Hematopoietic multipotent progenitor cell treated with erythropoietin and hydrocortisone succinate and interleukin-3 and kit ligand, for 17 days (in vitro differentiated cells): ENCODE data around the gene CTNS.

Source experiments
- DNase-seq: peaks from one replicate; pipeline ENCODE4 v3.0.0-alpha.2; 2015; ENCODE audit warnings: low spot score

The CTNS gene

DNA sequence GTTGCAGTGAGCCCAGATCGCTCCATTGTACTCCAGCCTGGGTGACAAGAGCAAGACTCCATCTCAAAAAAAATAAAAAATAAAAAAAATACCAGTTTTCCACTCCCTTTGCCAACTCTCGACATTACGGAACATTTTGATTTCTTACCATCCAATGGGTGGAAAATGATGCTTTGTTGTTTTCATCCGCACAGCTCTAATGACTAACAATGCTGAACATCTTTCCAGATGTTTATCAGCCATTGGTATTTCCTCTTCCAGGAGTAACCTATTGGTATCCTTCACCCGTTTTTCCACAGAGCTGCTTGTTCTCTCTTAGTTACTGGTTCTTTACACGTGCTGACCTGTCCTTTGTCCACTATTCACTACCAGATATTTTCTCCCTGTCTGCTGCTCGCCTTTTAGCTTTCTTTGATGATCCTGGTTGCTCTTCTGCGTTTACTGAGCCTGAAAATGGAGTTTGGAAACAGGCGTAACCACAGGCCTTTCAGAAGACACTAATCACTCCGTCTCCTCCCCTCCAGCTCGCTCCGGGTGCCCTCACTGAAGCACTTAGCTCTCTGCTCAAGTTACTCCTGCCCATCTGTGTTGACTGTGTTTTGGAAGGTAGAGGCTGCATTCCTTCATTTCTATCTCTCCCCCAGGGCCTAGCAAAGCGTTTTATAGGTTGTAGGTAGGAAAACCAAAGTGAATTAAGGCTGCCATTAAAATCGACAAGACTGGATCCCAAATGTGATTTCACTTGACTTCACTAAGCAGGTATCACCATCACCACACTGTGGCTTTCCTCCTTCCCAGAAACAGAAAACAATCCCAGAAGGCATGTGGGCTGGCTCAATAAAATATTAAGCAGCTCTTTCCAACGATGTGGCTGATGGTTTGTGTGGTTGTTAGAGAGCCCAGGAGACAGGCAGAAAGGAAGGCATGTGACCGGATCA is 9.5 kb upstream of the CTNS start:
- DNase-seq = no peak

DNA sequence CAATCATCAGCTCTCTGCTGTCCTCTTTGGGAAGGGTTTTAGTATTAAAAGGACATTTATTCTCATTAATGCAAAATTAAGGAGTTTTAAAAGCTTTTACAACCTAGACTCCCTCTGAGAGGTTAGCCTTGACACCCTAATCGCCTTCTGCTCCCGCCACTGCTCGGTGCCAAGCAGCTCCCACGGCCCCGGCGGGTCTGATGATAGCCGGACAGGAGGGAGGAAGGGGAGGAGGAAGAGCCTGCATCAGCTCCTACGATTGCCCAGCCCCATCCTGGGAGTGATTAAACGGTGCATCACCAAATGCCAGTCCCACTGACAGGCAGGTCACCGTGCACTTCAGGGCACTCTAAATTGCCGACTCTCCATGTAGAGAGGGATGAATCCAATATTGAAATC is 8.8 kb upstream of the CTNS start:
- DNase-seq = no peak

DNA sequence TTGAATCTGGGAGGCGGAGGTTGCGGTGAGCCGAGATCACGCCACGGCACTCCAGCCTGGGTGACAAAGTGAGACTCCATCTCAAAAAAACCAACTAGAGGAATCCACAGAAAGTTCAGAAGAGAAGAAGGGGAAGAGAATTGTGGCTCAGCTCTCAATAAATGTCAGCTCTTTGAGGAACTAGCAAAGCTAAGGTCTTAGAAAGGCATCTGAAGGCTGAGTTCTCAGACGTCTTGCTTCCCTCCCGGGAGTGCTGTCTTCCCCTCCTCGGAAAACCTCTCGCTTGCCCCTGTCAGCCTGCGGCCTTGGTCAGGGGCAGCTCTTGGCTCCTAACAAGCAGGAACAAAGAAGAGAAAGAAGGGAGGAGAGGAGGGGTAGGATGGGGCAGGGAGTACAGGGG is 5.8 kb upstream of the CTNS start:
- no peak for DNase-seq

DNA sequence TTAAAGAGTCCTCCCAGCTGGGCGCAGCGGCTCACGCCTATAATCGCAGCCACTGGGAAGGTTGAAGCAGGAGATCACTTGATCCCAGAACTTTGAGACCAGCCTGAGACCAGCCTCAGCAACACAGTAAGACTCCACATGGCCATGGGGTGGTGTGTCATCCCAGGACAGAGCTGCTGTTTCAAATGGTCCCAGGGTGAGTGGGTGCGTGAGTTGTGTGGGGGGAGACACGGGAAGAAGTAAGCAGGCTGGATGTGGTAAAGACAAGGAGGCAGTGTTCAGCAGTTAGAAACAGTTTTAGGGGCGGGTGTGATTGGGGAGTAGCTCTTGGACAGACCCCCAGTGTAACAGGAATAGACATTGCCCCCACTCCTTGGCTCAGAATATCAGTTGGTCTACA is 4.3 kb upstream of the CTNS start:
- no peak for DNase-seq

DNA sequence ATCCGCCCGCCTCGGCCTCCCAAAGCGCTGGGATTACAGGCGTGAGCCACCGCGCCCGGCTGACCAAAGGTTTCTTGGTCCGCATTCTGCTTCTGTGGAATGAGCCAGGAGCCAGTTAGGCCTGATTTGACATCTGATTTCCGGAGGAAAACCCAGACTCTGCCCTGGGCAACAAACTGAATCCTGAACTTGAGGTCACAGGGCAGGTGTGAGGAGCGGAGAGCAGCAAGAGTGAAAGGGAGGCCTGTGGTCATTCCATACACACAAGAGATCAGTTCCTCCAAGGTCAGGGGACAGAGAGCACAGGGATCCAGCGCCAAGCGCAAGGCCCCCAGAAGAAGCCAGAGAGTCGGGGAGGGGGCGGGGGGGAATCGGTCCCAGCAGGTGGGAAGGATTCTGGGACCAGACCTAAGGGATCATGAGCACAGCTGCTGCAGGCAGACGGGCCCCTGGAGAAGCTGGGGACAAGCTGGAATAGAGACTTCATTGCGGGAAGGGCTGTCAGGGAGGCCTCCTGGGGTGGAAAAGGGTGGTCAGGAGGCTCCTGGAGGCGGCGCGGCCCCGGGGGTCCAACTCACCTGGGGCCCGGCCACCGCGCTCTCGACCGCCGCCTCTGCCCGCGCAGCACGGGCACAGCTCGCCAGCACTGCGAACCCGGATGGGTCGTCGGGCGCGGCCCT is 946 bp upstream of the CTNS start:
- no peak for DNase-seq

DNA sequence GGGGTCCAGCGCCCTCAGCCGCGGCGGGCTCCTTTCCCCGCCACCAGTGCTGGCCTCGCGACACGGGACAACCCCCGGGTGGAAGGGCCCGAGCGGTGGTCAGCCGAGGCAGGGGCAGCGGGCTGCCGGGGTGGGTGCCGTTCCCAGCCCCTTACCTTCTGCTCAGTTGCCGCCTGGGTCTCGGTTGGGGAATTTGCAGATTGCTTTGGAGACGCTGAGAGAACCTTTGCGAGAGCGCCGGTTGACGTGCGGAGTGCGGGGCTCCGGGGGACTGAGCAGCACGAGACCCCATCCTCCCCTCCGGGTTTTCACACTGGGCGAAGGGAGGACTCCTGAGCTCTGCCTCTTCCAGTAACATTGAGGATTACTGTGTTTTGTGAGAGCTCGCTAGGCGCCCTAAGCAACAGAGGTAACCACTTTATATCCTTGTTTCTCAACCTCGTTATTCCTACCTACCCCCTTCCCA is 381 bp downstream of the CTNS start:
- no peak for DNase-seq

DNA sequence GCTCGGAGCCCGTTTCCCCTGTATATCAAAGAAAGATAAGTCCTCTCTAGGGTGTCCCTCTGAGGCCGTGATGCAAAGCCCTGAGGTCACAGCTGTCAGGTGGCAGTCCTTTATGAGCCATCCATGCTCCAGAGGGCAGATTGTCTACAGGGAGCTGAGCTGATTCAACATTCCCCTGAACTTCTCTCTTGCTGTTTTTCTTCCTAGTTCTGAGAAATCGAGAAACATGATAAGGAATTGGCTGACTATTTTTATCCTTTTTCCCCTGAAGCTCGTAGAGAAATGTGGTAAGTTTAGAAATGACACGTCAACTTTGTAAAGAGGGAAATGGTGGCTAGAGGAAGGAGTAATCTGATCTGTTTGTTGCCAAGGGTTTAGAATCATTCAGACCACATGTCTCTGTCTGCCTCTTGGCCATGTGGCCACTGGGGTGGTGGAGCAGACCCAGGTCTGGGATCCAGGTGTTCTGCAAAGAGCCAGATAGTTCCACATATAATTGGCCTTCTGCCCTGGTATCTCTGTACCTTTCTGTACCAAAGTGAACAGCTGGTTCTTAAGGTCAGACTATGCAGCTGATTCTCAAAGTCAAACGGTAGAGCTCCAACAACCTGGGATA is 3.5 kb downstream of the CTNS start:
- DNase-seq = peak; percentile 55

DNA sequence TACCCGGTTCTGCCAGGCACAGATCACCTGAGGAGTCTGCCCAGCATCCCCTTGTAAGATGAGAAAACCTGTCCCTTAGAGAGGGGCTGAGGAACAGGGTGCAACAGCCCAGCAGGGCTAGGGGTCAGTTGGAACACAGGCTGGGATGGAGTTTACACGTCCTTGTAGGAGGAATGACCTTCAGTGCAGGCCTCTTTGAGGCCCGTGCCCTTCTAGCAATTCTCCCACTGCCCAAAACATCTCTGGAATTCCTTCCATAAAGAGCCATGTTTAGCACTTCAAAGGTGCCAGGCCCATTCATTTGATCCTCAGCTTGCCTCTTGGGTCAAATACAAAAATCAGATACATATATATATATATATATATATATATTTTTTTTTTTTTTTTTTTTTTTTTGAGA is 4.5 kb downstream of the CTNS start:
- DNase-seq = no peak

DNA sequence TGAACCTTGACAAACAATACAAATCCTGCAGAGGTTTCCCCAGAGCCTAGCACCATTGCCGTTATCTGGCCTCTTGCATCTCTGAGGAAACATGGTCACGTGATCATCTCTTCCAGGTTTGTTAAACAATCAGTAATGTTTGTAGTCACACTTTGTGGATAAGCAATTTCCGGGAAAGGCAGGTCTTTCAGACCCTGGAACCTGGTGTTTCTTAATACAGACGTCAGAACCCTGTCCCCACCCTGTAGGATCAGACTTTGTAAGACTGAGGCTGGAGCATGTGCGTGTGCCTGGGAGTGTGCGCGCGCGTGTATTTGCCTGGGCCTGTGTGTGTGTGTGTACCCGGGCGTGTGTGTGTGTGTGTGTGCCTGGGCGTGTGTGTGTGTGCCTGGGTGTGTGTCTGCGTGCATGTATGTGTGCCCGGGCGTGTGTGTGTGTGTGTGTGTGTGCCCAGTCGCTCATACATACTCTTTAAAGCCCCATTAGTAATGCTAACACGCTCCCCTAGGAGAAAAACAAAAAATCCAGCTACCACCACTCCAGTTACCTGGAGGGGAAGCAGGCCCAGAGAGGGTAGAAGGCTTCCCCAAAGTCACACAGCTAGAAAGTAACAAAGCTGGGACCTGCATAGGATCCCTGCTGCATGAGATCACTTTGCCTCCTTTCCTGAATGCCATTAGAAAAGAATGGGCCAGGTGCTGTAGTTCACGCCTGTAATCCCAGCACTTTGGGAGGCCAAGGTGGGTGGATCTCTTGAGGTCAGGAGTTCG is 5.3 kb downstream of the CTNS start:
- no peak for DNase-seq

DNA sequence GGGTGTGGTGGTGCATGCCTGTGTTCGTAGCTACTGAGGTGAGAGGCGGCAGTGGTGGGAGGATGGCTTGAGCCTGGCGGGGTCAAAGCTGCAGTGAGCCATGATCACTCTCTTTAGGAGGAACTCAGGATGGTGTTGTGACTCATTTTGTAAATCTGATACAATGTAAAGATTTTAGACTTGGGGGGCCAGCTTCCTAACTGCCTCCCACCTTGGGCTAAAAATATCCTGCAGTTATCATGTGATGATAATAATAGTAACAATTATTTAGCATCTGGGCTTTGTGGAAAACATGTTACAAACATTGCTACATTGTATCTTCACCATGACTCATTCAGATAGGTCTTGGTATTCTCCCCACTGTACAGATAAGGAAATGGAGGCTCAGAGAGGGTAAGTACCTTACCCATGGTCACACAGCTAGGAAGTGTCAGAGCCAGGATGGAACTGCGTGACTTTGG is 7.4 kb downstream of the CTNS start:
- no peak for DNase-seq

DNA sequence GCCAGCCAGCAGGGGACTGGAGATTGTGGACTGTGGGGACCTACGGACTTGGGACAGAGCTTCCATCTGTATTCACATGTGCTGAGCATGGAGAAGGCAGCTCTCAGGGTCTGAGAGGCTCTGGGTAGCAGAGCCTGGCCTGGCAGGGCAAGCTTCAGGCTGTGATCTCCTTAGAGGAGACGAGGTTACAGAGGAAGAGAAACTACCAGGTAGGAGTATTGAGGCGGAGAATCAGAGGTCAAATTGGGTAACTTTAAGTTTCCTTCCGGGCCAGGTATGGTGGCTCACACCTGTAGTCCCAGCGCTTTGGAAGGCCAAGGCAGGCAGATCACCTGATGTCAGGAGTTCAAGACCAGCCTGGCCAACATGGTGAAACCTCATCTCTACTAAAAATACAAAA is 8.8 kb downstream of the CTNS start:
- no peak for DNase-seq

DNA sequence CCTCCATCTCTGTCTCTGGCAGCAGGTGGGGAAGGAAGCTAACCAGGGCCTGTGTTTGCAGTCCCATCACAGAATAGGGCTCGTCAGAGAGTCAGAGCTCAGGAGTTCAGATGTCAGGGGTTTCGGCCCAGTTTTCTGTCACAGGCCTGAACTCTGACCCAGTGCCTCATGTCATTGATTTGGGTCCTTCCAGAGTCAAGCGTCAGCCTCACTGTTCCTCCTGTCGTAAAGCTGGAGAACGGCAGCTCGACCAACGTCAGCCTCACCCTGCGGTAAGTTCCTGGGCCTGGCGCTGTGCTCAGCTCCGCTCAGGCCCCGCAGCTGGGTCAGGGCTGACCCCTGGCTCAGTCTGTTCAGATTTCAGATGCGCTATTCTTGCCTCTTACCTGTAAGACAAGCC is 10.7 kb downstream of the CTNS start:
- no peak for DNase-seq

DNA sequence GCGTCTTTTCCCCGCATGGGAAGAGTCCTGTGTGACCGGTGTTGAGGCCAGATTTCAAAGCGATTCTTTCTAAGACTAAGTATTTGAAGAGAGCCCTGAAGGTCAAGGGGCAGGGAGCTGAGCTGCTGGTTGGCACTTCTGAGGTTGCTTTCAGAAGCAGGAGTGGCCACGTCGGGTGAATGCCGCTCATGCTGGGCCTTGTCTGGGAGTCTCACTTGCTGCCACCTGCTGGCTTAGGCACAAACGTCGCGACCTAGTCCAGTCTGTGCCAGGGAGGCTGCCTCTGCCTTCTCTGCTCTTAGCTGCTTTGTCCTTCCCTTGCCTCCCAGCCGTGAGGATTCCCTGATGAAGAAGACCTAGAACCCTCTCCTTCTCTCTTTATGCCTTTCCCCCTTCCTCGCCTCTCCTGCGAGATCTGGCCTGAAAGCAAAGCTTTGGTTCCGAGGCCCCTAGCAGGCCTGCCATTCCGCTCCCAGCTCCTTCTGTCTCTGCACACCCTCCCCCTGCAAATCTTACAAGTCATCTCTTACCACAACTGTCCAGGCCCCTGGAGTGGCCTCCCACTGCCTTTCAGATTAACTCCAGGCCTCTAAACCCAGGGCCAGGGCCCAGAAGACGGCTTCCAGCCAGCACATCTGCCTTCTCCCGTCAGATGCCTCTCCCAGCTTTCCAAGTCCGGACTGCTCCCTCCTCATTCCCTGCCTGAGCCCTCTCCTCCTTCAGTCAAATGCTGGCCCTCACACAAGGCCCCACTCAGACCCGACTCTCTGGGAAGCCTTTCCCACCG is 11.4 kb downstream of the CTNS start:
- peak; percentile 46 for DNase-seq

DNA sequence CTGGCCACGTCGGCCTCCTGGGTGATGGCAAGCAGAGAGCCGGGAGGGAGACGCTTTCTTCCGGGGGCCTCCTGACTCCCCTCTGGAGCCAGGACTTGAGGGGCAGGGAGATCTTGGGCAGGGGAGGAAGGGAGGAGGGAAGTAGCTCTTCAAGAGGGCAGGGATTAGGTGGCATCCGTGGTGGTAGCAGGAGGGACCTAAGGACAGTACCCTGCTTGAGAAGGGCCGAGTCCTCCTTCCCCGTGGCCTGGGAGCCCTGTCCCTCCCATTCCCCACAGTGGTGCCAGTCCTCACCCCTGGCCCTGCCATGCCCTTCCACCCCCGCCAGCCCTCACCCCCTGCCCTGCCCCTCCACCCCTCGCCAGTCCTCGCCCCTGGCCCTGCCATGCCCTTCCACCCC is 19.2 kb downstream of the CTNS start:
- no peak for DNase-seq

DNA sequence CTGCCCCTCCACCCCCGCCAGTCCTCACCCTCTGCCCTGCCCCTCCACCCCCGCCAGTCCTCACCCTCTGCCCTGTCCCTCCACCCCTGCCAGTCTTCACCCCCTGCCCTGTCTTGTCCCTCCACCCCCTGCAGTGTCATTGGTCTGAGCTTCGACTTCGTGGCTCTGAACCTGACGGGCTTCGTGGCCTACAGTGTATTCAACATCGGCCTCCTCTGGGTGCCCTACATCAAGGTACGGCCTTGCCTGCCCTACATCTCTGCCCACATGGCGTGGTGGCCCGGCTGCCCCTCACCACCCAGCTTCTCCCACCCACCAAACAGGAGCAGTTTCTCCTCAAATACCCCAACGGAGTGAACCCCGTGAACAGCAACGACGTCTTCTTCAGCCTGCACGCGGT is 19.8 kb downstream of the CTNS start:
- DNase-seq = no peak

DNA sequence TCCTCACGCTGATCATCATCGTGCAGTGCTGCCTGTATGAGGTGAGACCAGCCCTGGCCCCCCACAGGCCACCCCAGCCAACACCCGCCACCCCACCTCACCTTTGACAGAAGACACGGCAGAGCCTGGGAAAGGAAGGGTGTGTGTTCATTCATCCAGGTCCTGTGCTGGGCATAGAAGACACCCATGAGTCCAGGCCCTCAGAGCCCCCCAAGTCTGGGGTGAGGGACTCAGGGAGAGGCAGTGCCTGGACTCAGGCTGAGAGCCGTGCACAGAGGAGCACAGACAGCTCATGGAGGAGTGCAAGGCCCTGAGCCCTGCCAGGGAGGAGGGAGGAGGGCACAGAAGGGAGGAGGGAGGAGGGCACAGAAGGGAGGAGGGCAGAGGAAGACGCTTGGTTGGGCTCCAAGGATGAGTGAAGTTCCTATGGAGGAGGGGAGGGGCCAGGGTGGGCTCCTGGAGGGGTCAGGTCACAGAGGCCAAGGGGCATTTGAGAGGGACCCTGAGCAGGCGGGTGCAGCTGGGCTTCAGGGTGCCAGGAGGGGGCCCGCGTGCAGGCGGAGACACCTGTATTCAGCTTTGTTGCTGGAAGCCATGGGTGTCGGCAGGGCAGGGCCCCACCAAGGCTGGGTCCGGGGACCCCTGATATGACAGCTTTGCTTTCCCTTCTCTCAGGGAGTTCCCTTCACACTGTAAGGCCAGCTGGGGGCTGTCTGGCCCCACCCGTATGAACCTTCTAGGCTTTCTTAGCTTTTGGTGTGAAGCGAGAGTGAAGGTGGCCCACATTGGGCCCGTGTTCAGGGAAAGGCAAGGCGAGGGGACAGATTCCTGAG is 20.4 kb downstream of the CTNS start:
- no peak for DNase-seq

DNA sequence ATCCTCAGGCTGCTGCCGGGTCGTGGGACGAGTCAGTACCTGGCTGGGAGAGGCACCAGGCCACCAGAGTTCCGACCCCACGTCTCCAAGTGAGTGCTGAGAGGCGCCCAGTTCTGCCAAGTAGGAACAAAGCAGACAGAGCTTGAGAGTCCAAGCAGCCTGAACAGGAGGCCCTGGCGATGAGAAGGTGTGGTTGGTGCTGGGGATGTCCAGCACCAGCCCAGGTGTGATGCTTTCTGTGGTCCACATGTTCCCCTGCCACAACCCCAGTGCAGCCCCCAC is 21.0 kb downstream of the CTNS start:
- no peak for DNase-seq

DNA sequence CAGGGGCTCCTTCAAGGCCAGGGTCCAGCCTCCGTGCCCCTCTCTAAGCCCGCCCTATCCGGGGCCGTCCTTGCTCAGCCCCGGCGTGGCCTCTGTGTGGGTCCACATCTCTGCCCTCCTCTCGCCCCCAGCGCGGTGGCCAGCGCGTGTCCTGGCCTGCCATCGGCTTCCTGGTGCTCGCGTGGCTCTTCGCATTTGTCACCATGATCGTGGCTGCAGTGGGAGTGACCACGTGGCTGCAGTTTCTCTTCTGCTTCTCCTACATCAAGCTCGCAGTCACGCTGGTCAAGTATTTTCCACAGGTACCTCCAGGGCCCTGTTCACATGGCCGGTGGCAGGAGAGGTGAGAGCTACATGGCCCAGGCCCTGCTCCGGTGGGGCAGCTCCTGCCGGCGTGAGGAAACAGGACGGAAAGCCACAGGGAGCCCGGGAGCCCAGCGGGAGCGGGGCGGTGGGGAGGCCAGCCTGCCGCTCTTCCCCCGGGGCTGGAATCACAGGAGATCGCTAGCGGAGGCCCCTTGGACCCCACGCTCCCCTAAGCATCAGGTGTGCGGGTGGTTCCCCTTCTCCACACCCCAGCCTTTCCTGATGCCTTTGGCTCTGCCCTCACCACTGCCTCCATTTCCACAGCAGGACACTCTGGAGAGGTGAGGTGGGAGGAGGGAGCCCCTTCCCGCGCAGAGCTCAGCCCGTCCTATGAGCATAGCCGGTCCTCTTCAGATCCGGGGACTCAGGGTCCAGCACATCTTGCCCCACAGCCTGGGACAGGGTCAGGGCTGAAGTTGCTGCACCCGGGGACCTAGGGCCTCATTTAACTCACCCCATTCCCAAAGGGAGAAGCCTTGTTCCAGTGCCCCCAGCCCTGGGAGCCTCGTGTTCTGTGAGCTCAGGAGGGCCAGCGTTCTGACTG is 21.6 kb downstream of the CTNS start:
- DNase-seq = no peak

DNA sequence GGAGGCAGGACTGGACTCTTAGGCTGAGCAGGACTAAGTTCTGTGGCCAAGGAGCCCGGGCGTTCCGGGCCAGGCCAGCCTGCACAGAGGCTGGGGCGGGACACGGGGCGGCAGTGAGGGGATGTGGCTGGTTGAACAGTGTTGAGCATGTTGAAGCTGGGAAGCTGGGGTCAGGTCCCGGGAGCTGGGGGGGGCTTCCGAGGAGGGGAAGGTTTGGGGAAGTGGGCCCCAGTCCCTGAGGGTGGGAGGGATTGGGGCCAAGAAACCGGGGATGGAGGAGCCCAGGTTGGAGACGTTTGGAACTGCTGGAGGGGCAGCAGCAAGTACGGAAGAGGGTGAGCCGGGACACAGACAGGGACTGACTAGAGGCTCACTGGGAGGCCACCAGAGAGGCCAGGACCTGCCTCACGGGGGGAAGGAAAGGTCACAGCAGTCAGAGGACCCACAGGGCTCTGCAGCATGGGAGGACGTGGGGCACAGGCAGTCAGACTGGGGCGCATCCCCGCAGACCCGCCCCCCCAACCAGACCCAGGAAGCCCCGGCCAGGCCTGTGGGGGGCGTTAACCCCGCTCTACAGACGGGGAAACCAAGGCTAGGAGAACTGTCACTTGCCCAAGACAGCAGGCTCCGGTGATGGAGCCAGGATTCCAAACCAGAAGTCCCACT is 22.4 kb downstream of the CTNS start:
- no peak for DNase-seq
